ENCODE data around the gene CCDC169.

- no peak for TF ChIP-seq CTCF (conservative IDR thresholded peaks at IDR 0.05)
- no peak for TF ChIP-seq EZH2 (IDR thresholded peaks at IDR 0.05; ENCODE audit: low read depth)
Observed at GRCh38 chr13:36258831-36259230, 38.8 kb downstream of the CCDC169 start.

All from PC-9 (cell line).